HL-60/S4 treated with retinoic acid at 250 ng/mL for 4 days and 3 days (cell line): ENCODE measurements around the gene EXOSC10.
"Not testable (repeated sequence)": the region's sequence is repeated elsewhere in the genome, so short reads cannot be mapped to it uniquely, and the experiment has no call there.

Source experiments
- in situ Hi-C: fragments of 300-500 bp; cut with MboI; formaldehyde crosslinking; loops from 2 replicates; pipeline ENCODE4 v1.7.0; 2022; ENCODE audit warnings: low sequenced_read_pairs

EXOSC10 gene

GRCh38 chr1:11019971-11020370, 79.7 kb downstream of the EXOSC10 start:
- in situ Hi-C loops: no loop called here

DNA sequence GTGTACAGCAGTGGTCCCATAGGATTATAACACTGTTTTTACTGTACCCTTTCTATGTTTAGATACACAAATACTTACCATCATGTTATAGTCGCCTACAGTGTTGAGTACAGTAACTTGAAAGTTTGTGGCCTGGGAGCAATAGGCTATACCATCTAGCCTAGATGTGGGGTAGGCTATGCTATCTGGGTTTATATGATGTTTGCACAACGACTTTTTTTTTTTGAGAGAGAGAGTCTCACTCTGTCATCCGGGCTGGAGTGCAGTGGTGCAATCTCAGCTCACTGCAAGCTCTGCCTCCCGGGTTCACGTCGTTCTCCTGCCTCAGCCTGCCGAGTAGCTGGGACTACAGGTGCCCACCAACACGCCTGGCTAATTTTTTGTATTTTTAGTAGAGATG, 80.3 kb downstream of the EXOSC10 start:
- in situ Hi-C loops: not testable (repeated sequence)
